Measurements from ENCODE around the gene LHX4. TPM values are rescaled to one million over a fixed set of nuclear protein-coding genes. Genes with fewer than 3 reads are reported as not detected.

The LHX4 gene
- total RNA-seq, 2 experiments from 2014 or later, result not detected

DNA sequence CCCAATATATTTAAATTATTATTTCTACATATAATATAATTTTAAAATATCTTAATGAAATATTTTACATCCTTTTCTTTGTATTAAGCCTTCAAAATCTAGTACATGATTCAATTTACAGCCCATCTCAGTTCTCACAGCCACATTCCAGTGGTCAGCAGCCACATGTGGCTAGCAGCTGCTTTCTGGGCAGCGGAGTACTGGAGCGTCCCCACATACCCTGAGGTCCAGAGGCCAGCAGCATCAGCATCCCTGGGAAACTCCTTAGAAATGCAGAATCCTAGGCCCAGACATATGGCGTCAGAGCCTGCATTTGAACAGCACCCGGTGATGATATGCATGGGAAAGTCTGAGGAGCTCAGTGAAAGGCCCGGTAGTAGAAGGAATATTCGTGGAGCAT, 8.6 kb upstream of the LHX4 start:
- no peaks in the 10 kb centered on the region for H3K36me3 Mint-ChIP-seq (ENCODE audit: low read depth)
- no peak overlapping the region for H3K27ac Mint-ChIP-seq
- CTCF ChIA-PET, result no interaction called here
- POLR2A ChIA-PET, result no interaction called here
- no peak overlapping the region for H3K4me3 Mint-ChIP-seq
- H3K4me1 Mint-ChIP-seq, result no peaks in the 10 kb centered on the region
- peaks cover 44% of the 10 kb centered on the region for H3K27me3 Mint-ChIP-seq
- DNase-seq, result no peak
- no peaks in the 10 kb centered on the region for H3K9me3 Mint-ChIP-seq

DNA sequence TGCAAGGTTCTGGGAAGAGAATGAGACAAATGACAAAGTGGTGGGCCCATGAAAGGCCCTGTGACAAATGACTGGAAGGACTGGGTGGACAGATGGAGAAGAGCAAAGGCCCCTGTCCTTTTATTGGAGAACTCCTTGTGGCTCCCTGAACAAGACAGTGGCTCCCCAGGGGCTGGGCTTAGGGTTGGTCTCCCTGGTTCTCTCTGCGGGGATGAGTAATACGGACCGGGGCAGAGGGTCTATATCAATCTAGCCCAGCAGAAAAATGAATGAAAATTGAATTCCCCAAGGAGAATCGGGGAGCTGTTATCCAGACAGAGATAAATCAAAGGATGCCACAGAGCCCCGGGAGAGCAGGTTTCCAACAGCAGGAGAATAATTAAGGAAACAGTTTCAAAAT, 5.2 kb upstream of the LHX4 start:
- Mint-ChIP-seq H3K4me1 (peaks cover 5% of the 10 kb centered on the region), H3K27me3 (peaks cover 65% of the 10 kb centered on the region), H3K4me3 (no peak overlapping the region), H3K9me3 (no peaks in the 10 kb centered on the region), H3K27ac (no peak overlapping the region), H3K36me3 (ENCODE audit: low read depth) (no peaks in the 10 kb centered on the region)
- ChIA-PET CTCF (interaction anchor here (1.0 to 1.1 kb wide), 2 partner anchors 28 to 39 kb away, joined by 3 read pairs; no protein-coding TSS in a partner anchor), POLR2A (no interaction called here)
- no peak for DNase-seq

DNA sequence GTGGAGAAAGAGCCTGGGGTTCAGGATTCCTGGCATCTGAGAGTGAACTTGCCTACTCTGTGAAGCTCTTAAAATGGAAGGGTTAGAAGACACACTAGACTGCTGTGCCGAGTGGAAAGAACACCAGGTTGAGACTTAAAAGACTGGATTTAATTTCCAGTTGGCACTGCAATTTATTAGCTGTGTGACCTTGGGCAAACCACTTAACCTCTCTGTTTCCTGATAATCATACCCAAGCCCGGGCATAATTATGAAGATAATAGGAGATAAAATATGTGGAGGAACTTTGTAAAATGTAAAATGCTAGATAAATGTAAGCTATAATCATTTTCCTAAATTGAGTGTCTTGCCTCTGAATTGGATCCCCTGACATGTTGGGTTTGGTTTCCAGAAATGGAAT, 4.7 kb upstream of the LHX4 start:
- Mint-ChIP-seq H3K27me3 (peaks cover 66% of the 10 kb centered on the region), H3K36me3 (ENCODE audit: low read depth) (no peaks in the 10 kb centered on the region), H3K27ac (no peak overlapping the region), H3K4me1 (peaks cover 5% of the 10 kb centered on the region), H3K9me3 (no peaks in the 10 kb centered on the region), H3K4me3 (no peak overlapping the region)
- POLR2A ChIA-PET, result no interaction called here
- CTCF ChIA-PET, result interaction anchor here (1.0 to 1.1 kb wide), 2 partner anchors 27 to 39 kb away, joined by 3 read pairs; no protein-coding TSS in a partner anchor
- DNase-seq, result no peak

DNA sequence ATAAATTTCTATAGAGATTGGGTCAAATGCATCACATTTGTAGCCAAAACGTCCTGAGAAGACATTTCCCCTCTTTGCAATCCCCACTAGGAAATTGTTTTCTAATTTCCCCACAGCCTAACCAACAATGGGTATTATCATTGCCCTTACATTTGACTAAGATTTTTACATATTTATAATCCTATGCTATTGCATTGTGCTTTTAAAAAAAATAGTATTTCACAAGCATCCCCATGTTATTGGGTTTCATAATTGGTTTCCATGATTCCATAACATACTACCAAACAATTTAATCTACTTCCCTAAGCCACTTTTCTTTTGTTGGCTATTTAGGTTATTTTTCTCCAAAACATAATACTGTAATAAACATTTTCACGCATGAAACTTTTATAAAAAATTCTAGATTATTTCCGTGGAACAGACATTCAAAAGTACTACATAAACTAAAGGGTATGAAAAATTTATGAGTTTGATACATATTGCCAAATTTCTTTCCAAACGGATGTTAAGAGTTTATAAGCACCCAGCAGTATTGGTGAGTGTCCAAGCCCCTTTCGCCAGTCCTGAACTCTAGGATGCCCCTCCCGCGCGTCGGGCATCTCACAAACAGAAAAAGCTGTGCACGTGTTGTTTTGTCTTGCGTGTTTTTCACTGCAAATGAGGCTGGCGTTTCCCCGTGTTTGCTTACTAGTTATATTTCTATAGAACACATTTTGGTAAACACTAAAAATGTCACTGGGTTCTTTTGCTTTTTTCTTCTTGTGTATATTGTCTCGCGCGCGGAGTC, 2.0 kb upstream of the LHX4 start:
- Mint-ChIP-seq H3K4me1 (peaks cover 16% of the 10 kb centered on the region), H3K27ac (no peak overlapping the region), H3K9me3 (no peaks in the 10 kb centered on the region), H3K36me3 (ENCODE audit: low read depth) (no peaks in the 10 kb centered on the region), H3K4me3 (peak overlapping the region; percentile 60), H3K27me3 (peaks cover 73% of the 10 kb centered on the region)
- POLR2A ChIA-PET, result no interaction called here
- no peak for DNase-seq
- CTCF ChIA-PET, result no interaction called here

DNA sequence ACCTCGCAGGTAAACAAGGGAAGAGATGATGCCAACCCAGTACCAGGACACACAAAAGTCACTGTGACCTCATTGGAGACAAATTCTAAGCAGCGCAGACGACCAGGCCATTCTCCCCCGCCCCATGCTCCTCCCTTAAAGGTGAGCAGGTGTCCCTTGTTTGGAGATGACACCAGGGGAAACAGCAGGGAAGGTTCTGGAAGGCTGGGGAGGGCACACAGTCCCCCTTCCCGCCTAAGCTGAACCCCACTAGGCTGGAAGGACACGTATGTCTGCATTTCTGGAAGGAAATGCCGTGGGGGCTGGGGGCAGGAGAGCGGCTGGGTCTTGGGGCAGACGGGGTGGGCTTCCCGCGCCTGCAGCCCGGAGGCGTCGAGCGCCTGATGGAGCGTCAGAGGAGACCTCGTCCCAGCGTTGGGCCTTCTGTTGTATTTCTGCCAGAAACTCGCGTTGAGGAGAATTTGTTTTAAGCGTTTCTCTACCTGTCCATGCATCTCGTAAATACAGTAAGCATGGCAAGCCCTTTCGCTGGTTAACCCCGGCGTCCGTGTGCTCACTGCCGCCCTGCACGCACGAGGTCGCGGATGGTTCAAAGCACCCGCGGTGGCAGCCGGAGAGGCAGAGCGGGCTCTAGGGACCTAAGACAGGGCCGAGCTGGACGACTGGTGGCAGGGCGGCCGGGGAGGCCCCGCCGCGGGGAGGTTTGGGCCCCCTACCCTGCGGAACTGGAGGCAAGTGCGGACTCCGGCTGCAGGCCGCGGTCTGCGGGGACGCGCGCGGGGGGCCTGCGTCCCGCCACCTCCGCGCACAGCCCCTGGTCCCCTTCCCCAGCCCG, 1.2 kb upstream of the LHX4 start:
- Mint-ChIP-seq H3K27ac (no peak overlapping the region), H3K36me3 (ENCODE audit: low read depth) (no peaks in the 10 kb centered on the region), H3K4me1 (peaks cover 17% of the 10 kb centered on the region), H3K9me3 (no peaks in the 10 kb centered on the region), H3K27me3 (peaks cover 76% of the 10 kb centered on the region), H3K4me3 (peak overlapping the region; percentile 60)
- ChIA-PET CTCF (no interaction called here), POLR2A (no interaction called here)
- DNase-seq, result no peak

DNA sequence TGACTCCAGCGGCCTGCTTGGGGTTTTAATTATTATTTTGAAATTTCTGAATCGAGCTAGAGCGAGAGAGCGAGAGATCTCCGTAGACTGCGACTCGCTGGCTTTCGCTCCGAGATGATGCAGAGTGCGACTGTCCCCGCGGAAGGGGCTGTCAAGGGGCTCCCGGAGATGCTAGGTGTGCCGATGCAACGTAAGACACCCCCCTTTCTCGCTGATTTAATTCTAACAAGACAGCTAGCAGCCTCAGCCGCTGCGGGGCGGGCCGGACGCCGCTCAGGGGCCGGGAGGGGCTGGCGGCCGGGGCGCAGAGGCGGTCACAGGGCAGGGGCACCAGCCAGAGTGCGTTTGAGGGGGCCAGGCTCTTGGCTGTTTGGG, 339 bp downstream of the LHX4 start:
- Mint-ChIP-seq H3K27ac (no peak overlapping the region), H3K36me3 (ENCODE audit: low read depth) (peaks cover 4% of the 10 kb centered on the region), H3K9me3 (no peaks in the 10 kb centered on the region), H3K4me1 (peaks cover 24% of the 10 kb centered on the region), H3K4me3 (peak overlapping the region; percentile 62), H3K27me3 (peaks cover 76% of the 10 kb centered on the region)
- POLR2A ChIA-PET, result interaction anchor here (1.0 to 2.4 kb wide), 2 partner anchors 8 to 383 kb away, joined by 3 to 5 read pairs; no protein-coding TSS in a partner anchor
- CTCF ChIA-PET, result interaction anchor here (0.6 to 1.1 kb wide), 2 partner anchors 11 to 95 kb away, joined by 3 to 4 read pairs; no protein-coding TSS in a partner anchor
- no peak for DNase-seq

DNA sequence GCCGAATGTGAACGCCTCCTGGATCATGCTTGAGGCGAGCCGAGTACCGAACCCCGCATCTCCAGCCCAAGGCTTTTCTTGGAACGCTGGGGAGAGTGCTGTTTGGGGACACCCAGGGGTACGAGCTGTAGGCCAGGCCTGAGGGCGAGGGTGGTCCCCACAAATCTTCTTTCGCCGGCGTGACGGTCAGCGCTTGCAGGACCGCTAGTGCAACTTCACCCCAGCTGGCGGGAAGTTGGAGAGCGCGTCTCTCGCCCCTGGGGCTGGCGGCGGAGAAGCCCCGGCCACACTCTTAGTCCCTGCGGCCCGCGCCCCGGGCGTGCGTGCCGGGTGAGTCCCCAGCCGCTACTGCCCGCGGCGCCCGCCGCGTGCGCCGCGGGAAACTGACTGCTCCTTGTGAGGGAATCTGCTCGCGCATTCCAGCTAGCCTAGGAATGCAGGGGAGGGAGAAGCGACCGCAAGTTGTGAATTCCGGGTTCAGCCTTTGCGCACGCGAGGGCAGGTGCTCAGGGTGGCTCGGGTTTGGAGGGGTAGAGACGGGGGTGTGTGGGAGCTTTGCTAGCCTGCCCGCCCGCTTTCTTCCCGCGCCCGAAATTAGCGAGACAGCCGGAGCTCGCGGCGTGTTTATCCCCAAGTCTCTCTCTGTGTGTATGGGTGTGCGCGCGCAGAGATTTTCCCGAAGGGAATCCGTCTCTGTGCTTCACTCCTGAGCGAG, 884 bp downstream of the LHX4 start:
- Mint-ChIP-seq H3K27ac (no peak overlapping the region), H3K4me3 (peak overlapping the region; percentile 62), H3K27me3 (peaks cover 78% of the 10 kb centered on the region), H3K9me3 (no peaks in the 10 kb centered on the region), H3K4me1 (peaks cover 27% of the 10 kb centered on the region), H3K36me3 (ENCODE audit: low read depth) (peaks cover 4% of the 10 kb centered on the region)
- CTCF ChIA-PET, result interaction anchor here (0.6 to 1.2 kb wide), 3 partner anchors 11 to 185 kb away, joined by 3 to 4 read pairs (median 3); no protein-coding TSS in a partner anchor
- POLR2A ChIA-PET, result interaction anchor here (1.0 to 2.4 kb wide), 2 partner anchors 8 to 384 kb away, joined by 3 to 5 read pairs; no protein-coding TSS in a partner anchor
- no peak for DNase-seq

DNA sequence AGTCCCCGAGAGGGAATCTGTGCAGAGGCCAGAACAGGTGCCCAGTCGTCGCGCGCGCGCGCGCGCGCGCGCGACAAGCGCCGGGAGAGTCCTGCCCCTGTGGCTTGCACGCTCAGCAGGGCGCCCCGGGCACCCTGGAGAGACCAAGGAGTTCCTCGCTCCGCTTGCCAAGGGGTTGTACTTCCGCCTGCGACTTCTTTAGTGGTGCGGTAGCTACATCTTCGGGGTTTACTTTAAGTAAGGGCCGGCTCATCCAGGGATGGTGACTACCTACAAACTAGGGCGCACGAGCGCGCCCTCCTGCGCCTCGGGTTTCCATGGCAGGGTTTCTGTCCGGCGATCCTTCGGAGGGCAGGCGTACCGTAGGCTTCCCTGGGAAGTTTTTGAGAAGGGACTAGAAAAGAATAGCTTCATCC, 1.4 kb downstream of the LHX4 start:
- Mint-ChIP-seq H3K4me1 (peaks cover 30% of the 10 kb centered on the region), H3K9me3 (no peaks in the 10 kb centered on the region), H3K27me3 (peaks cover 81% of the 10 kb centered on the region), H3K36me3 (ENCODE audit: low read depth) (peaks cover 4% of the 10 kb centered on the region), H3K4me3 (peak overlapping the region; percentile 60), H3K27ac (no peak overlapping the region)
- ChIA-PET CTCF (interaction anchor here (1.1 to 1.9 kb wide), 3 partner anchors 10 to 184 kb away, joined by 3 to 4 read pairs (median 4); no protein-coding TSS in a partner anchor), POLR2A (interaction anchor here (2.4 kb wide), 1 partner anchor 9 kb away, joined by 5 read pairs; no protein-coding TSS in a partner anchor)
- DNase-seq, result peak; percentile 20

DNA sequence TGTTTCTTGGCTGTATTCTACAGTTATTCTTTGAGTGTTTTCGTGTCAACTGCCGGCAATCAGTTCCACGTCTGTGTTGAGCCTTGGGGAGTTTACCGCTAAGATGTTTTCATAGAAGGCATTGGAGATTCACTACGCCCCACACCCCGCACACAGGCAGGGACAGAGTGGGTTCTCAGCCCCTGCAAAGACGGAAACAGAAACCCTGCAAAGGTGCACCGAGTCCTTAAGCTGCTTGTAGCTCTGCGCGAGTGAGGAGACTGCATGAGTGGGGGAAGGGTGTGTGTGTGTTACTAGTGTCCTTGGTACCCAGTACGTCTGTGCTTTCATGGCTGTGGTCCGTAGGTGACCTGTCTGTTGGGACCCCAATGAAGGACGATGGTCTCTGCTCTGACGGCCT, 1.9 kb downstream of the LHX4 start:
- ChIA-PET POLR2A (interaction anchor here (2.4 kb wide), 1 partner anchor 9 kb away, joined by 5 read pairs; no protein-coding TSS in a partner anchor), CTCF (interaction anchor here (1.2 to 1.9 kb wide), 2 partner anchors 44 to 184 kb away, joined by 3 to 4 read pairs; no protein-coding TSS in a partner anchor)
- DNase-seq, result no peak
- Mint-ChIP-seq H3K27me3 (peaks cover 82% of the 10 kb centered on the region), H3K9me3 (no peaks in the 10 kb centered on the region), H3K4me3 (peak overlapping the region; percentile 60), H3K4me1 (peaks cover 31% of the 10 kb centered on the region), H3K36me3 (ENCODE audit: low read depth) (peaks cover 4% of the 10 kb centered on the region), H3K27ac (no peak overlapping the region)

DNA sequence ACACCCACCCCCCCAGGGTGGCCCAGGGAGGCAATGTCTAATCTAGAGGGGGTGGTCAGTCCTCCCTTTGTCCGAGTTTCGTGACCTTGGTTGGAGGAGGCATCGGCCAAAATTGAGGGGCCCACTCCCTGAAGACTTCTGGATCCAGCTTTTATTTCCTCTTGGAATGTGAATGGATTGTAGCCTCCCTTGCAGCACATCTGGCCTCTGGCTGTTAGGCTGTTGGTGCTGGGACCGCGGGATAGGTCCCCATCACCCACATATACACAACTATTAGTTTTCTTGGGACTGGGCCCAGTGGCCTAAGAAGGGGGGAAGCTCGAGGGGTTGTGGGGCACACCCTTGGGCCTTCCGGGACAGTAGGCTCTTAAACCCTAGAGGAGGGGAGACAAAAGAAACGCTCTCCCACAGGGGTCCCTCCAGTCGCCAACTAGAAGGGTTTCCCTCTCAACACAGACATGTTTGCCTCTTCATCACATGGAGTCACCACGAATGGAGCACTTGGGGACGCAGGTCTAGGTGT, 2.5 kb downstream of the LHX4 start:
- Mint-ChIP-seq H3K27me3 (peaks cover 84% of the 10 kb centered on the region), H3K4me3 (no peak overlapping the region), H3K27ac (no peak overlapping the region), H3K4me1 (peaks cover 31% of the 10 kb centered on the region), H3K9me3 (no peaks in the 10 kb centered on the region), H3K36me3 (ENCODE audit: low read depth) (peaks cover 4% of the 10 kb centered on the region)
- ChIA-PET POLR2A (interaction anchor here (2.4 kb wide), 1 partner anchor 10 kb away, joined by 5 read pairs; no protein-coding TSS in a partner anchor), CTCF (interaction anchor here (1.9 kb wide), 1 partner anchor 45 kb away, joined by 4 read pairs; no protein-coding TSS in a partner anchor)
- DNase-seq, result no peak

DNA sequence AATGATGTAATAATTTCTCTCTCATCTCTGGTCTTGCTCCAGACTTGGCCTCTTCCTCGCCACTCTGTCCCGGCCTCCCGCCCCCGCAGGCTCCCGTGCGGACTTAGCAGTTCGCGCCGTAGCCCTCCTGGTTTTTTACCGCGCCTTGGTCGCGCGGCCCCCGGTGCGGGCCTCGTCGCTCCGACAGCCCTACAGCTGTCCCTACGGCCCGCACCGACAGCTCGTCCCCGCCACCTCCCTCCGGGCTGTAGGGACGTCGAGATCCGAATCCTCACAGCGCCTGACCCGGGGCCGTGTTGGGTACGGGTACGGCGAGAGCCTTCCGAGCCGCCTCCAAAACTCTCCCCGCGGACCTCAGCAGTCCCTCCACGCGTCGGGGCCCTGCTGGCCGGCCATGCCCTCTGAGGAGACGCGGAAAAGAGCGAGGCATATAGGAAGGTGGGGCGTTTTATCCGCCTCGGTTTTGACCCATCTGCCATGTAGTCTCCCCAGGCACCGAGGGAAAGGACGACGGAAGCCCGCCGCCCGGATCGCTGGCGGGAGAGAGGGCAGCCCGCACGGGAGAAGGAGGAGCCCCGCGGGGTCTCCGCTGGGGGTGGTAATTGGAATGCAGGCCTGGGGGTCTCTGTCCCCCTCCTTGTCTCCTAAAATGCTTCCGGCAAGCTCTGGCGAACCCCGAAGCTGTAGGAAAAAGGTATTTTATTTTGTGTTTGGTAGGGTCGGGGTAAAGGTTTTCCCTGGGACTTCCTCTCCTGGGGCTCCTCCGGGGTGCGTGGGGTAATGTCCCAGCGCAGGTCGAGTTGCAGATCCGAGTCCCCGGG, 3.3 kb downstream of the LHX4 start:
- H3K9me3 Mint-ChIP-seq, result no peaks in the 10 kb centered on the region
- peaks cover 83% of the 10 kb centered on the region for H3K27me3 Mint-ChIP-seq
- H3K27ac Mint-ChIP-seq, result no peak overlapping the region
- peak overlapping the region; percentile 21 for H3K4me3 Mint-ChIP-seq
- H3K36me3 Mint-ChIP-seq (ENCODE audit: low read depth), result peaks cover 4% of the 10 kb centered on the region
- POLR2A ChIA-PET, result no interaction called here
- H3K4me1 Mint-ChIP-seq, result peaks cover 30% of the 10 kb centered on the region
- CTCF ChIA-PET, result interaction anchor here (1.9 kb wide), 1 partner anchor 46 kb away, joined by 4 read pairs; no protein-coding TSS in a partner anchor
- no peak for DNase-seq

Measured in activated CD4-positive, alpha-beta memory T cell treated with anti-CD3 and anti-CD28 coated beads, Interleukin-2, amount 10 ng/mL, durations not matched to agents 7 days and 5 days (primary cell).